HepG2 (cell line): ENCODE measurements around the gene NENF. TPM values are rescaled to one million over a fixed set of nuclear protein-coding genes. Genes with fewer than 3 reads are reported as not detected.
A peak's percentile ranks its signal among the peaks of the same experiment; 100 is the strongest.

ENCODE experiments used
- DMTF1 ChIP-seq: sonication (generic); formaldehyde crosslinking; IDR thresholded peaks from 2 replicates; pipeline ENCODE4 v1.4.0; 2020; ENCODE audit warnings: mild to moderate bottlenecking, missing genetic modification reagents
- ELK4 ChIP-seq: sonication (generic); formaldehyde crosslinking; IDR thresholded peaks from 2 replicates; pipeline ENCODE4 v1.9.0; 2021; ENCODE audit warnings: missing genetic modification reagents, borderline replicate concordance
- EZH2 ChIP-seq: conservative IDR thresholded peaks from 2 replicates; pipeline ENCODE4 v1.6.1; 2012; ENCODE audit warnings: mild to moderate bottlenecking, low read depth, low read length, moderate library complexity
- FOXP4 ChIP-seq: sonication (generic); formaldehyde crosslinking; IDR thresholded peaks from 2 replicates; pipeline ENCODE4 v1.4.0; 2020; ENCODE audit warnings: missing genetic modification reagents
- HBP1 ChIP-seq: IDR thresholded peaks from 2 replicates; pipeline ENCODE4 v1.6.1; 2016; ENCODE audit warnings: low read depth, control low read depth
- MLLT10 ChIP-seq: sonication (generic); formaldehyde crosslinking; IDR thresholded peaks from 2 replicates; pipeline ENCODE4 v1.4.0; 2020; ENCODE audit warnings: missing genetic modification reagents
- NFE2L2 ChIP-seq: fragments of 150-350 bp; IDR thresholded peaks from 2 replicates; pipeline ENCODE4 v1.6.1; 2014; ENCODE audit warnings: low read length
- TEAD3 ChIP-seq: optimal IDR thresholded peaks from 2 replicates; pipeline ENCODE3; 2016; ENCODE audit warnings: borderline replicate concordance
- ZBTB1 ChIP-seq: sonication (generic); formaldehyde crosslinking; IDR thresholded peaks from 2 replicates; pipeline ENCODE4 v1.4.0; 2020; ENCODE audit warnings: missing genetic modification reagents, borderline replicate concordance
- ZNF160 ChIP-seq: sonication (generic); formaldehyde crosslinking; IDR thresholded peaks from 2 replicates; pipeline ENCODE4 v1.8.0; 2022; ENCODE audit warnings: mild to moderate bottlenecking, inconsistent platforms, missing genetic modification reagents
- ZNF292 ChIP-seq: sonication (generic); formaldehyde crosslinking; IDR thresholded peaks from 2 replicates; pipeline ENCODE4 v1.8.1; 2022; ENCODE audit warnings: mild to moderate bottlenecking, low read depth, missing genetic modification reagents, borderline replicate concordance
- ZNF468 ChIP-seq: sonication (generic); formaldehyde crosslinking; IDR thresholded peaks from 2 replicates; pipeline ENCODE4 v1.8.0; 2022; ENCODE audit warnings: mild to moderate bottlenecking, moderate library complexity, missing genetic modification reagents
- ZNF746 ChIP-seq: sonication (generic); formaldehyde crosslinking; IDR thresholded peaks from 2 replicates; pipeline ENCODE4 v1.8.0; 2022; ENCODE audit warnings: mild to moderate bottlenecking, missing genetic modification reagents
- ZNF775 ChIP-seq: sonication (generic); formaldehyde crosslinking; IDR thresholded peaks from 2 replicates; pipeline ENCODE4 v1.4.0; 2020; ENCODE audit warnings: missing genetic modification reagents, mild to moderate bottlenecking, moderate library complexity, borderline replicate concordance
- ZNF879 ChIP-seq: sonication (generic); formaldehyde crosslinking; IDR thresholded peaks from 2 replicates; pipeline ENCODE4 v1.8.1; 2023; ENCODE audit warnings: missing genetic modification reagents
- ZSCAN29 ChIP-seq: sonication (generic); formaldehyde crosslinking; conservative IDR thresholded peaks from 2 replicates; pipeline ENCODE4 v1.4.0; 2020; ENCODE audit warnings: mild to moderate bottlenecking, missing genetic modification reagents
- polyA plus RNA-seq, 8 experiments: library from polyadenylated mRNA; depleted of rRNA in 3 of 8; stranded (reverse) in 7 of 8; unstranded in 1 of 8; fragments of >200 nt; fragmentation: Illumina TruSeq in 4 of 8; extraction: Trizol in 4 of 8; gene quantifications; 2 replicates each; pipeline versions ENCODE4 v1.2.1 to v1.2.3, GENCODE V29; 2011 to 2016; ENCODE audit warnings: low read depth in 4 of 8, missing spikeins in 1 of 8, mixed read lengths in 1 of 8; ENCODE audit not compliant: insufficient read depth in 1 of 8
- total RNA-seq, 5 experiments: library from RNA; depleted of rRNA; stranded (reverse); fragments of >200 nt; fragmentation: Illumina TruSeq; extraction: Trizol; gene quantifications; 2 replicates each; pipeline ENCODE4 v1.2.3, GENCODE V29; 2016; ENCODE audit warnings: low read depth in 1 of 5
- TF ChIP-seq, protein P1 (sequence below): sonication (generic); formaldehyde crosslinking; IDR thresholded peaks from 2 replicates; pipeline ENCODE4 v1.8.0; 2022; ENCODE audit warnings: mild to moderate bottlenecking, missing genetic modification reagents, borderline replicate concordance
- TF ChIP-seq, protein P2 (sequence below): sonication (generic); formaldehyde crosslinking; IDR thresholded peaks from 2 replicates; pipeline ENCODE4 v1.5.0; 2020; ENCODE audit warnings: mild to moderate bottlenecking, missing genetic modification reagents

Gene NENF
- total and polyA plus RNA-seq, 2 of the 13 experiments (the other 11 are each of a cell fraction or from before 2014, with no cell fraction given), result 31.7 to 40.4 TPM

GRCh38 chr1:212414328-212415106 lies 18.2 kb upstream of the NENF start, which contains the start of gene PACC1 (continued):
- no peak for TF ChIP-seq ZNF775 (CRISPR knock-in tag)
- TF ChIP-seq DMTF1 (CRISPR knock-in tag), result no peak
- TF ChIP-seq ZNF746 (CRISPR knock-in tag), result no peak
- TF ChIP-seq FOXP4 (CRISPR knock-in tag), result peak; percentile 7; the same call in 1 of the 2 replicates
- TF ChIP-seq NFE2L2, result no peak
- 0 out of 2 replicates have a peak, but pooled peaks have one; percentile 48 for TF ChIP-seq HBP1
- TF ChIP-seq ZNF160, result no peak
- no peak for TF ChIP-seq TEAD3 (CRISPR knock-in tag)
- TF ChIP-seq MLLT10 (CRISPR knock-in tag), result no peak
- TF ChIP-seq ZSCAN29 (CRISPR knock-in tag), result no peak; the same call in 1 of the 2 replicates
- TF ChIP-seq ZNF468 (CRISPR knock-in tag), result no peak
- TF ChIP-seq ZNF879 (CRISPR knock-in tag), result peak; percentile 6; the same call in 1 of the 2 replicates
- 0 out of 2 replicates have a peak, but pooled peaks have one; percentile 32 for TF ChIP-seq ZNF292 (CRISPR knock-in tag)
- TF ChIP-seq ZBTB1 (CRISPR knock-in tag), result no peak
- TF ChIP-seq ELK4, result no peak
- TF ChIP-seq, protein P1, sequence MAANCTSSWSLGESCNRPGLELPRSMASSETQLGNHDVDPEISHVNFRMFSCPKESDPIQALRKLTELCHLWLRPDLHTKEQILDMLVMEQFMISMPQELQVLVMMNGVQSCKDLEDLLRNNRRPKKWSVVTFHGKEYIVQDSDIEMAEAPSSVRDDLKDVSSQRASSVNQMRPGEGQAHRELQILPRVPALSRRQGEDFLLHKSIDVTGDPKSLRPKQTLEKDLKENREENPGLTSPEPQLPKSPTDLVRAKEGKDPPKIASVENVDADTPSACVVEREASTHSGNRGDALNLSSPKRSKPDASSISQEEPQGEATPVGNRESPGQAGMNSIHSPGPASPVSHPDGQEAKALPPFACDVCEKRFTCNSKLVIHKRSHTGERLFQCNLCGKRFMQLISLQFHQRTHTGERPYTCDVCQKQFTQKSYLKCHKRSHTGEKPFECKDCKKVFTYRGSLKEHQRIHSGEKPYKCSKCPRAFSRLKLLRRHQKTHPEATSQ (CRISPR knock-in tag), result no peak
- TF ChIP-seq, protein P2, sequence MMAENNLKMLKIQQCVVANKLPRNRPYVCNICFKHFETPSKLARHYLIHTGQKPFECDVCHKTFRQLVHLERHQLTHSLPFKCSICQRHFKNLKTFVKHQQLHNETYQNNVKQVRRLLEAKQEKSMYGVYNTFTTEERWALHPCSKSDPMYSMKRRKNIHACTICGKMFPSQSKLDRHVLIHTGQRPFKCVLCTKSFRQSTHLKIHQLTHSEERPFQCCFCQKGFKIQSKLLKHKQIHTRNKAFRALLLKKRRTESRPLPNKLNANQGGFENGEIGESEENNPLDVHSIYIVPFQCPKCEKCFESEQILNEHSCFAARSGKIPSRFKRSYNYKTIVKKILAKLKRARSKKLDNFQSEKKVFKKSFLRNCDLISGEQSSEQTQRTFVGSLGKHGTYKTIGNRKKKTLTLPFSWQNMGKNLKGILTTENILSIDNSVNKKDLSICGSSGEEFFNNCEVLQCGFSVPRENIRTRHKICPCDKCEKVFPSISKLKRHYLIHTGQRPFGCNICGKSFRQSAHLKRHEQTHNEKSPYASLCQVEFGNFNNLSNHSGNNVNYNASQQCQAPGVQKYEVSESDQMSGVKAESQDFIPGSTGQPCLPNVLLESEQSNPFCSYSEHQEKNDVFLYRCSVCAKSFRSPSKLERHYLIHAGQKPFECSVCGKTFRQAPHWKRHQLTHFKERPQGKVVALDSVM (CRISPR knock-in tag), result 0 out of 2 replicates have a peak, but pooled peaks have one; percentile 35
- TF ChIP-seq EZH2, result no peak
